NCI-H748 treated with DMSO at 0.1 percent for 48 hours (cell line): ENCODE data around the gene PFN1.

ENCODE experiments used
- DNase-seq: peaks from one replicate; lab custom pipeline; 2025; lab: John Stamatoyannopoulos, UW

PFN1 gene

GRCh38 chr17:4967539-4968485 is 19.5 kb upstream of the PFN1 start, which contains the start of gene SPAG7:
Gene SPAG7, minus strand, starts transcription at chr17:4967817. Its CDS starts 13 bp downstream, at chr17:4967804.
- peak; percentile 95 for DNase-seq

GRCh38 chr17:4966844-4967538 is 18.7 kb upstream of the PFN1 start:
- DNase-seq, result peak; percentile 100

- DNase-seq, result no peak
These were observed 17.1 kb upstream of the PFN1 start for GRCh38 chr17:4965311-4965986.

- no peak for DNase-seq
These were observed 12.1 kb upstream of the PFN1 start for GRCh38 chr17:4960279-4960922.

- DNase-seq, result no peak
These were observed 11.1 kb upstream of the PFN1 start for GRCh38 chr17:4959261-4959965.

GRCh38 chr17:4958102-4958501 is 9.8 kb upstream of the PFN1 start:
- no peak for DNase-seq

- no peak for DNase-seq
These were observed 8.2 kb upstream of the PFN1 start for GRCh38 chr17:4956493-4957061.

GRCh38 chr17:4955091-4955490 is 6.8 kb upstream of the PFN1 start:
- DNase-seq, result no peak

- DNase-seq, result no peak
These were observed 5.2 kb upstream of the PFN1 start for GRCh38 chr17:4953451-4953961.

- DNase-seq, result no peak
These were observed 3.2 kb upstream of the PFN1 start for GRCh38 chr17:4951486-4951885.

GRCh38 chr17:4950746-4951204 is 2.4 kb upstream of the PFN1 start, which contains the start of gene ENO3:
Gene ENO3, plus strand, starts transcription at chr17:4951119. Its CDS starts 711 bp downstream, at chr17:4951830.
- peak; percentile 11 for DNase-seq

- DNase-seq, result no peak
These were observed 1.9 kb upstream of the PFN1 start for GRCh38 chr17:4950075-4950745.

GRCh38 chr17:4949321-4950074 is 1.2 kb upstream of the PFN1 start:
- DNase-seq, result peak; percentile 16

GRCh38 chr17:4948931-4949320 is 596 bp upstream of the PFN1 start:
- peak; percentile 89 for DNase-seq

- peak; percentile 25 for DNase-seq
These were observed 742 bp downstream of the PFN1 start for GRCh38 chr17:4947411-4948165.

GRCh38 chr17:4947010-4947410 is 1.3 kb downstream of the PFN1 start:
- no peak for DNase-seq

- no peak for DNase-seq
These were observed 1.9 kb downstream of the PFN1 start for GRCh38 chr17:4946312-4946976.

- DNase-seq, result no peak
These were observed 2.4 kb downstream of the PFN1 start for GRCh38 chr17:4945944-4946280.
